Measurements from ENCODE around the gene CNTN1. TPM values are rescaled to one million over a fixed set of nuclear protein-coding genes. Genes with fewer than 3 reads are reported as not detected.
"Not testable (repeated sequence)": the region's sequence is repeated elsewhere in the genome, so short reads cannot be mapped to it uniquely, and the experiment has no call there.

CNTN1 gene
- total RNA-seq, 1 donor from 2014 or later: 0.46 TPM

DNA sequence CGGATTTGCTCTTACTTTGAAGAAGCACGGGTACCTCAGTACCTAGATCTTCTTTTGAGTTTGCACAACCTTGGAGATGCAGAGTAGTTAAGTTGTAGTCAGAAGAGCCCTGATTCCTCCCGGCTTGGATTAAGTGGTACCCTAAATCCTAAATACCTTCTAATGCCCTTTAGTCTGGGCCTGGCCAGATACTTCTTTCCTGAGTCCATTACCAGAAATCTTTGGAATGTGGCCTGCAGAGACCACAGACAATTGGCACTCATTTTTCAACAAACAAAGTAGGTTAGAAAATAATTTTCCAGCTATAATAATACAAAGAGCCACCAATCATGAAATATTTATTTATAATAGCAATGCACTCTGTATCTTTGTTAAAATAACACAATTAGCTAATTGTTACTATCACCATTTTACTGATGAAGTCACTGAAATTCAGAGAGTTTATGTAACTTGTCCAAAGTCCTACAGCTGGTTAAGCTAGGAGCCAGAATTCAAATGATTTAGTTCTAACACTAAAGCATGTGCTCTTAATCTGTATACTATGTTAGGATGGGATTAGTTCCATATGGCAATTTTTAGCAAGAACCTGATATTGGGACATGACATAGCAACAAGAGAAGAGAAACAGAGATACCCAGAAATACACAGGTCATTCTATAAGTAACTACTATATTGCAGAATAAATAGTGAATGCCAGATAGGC is 363.8 kb downstream of the CNTN1 start:
- ATAC-seq (ENCODE audit: poor library complexity): no peak
- intact Hi-C loops (cut with DNase I): no loop called here
- no peak for DNase-seq

DNA sequence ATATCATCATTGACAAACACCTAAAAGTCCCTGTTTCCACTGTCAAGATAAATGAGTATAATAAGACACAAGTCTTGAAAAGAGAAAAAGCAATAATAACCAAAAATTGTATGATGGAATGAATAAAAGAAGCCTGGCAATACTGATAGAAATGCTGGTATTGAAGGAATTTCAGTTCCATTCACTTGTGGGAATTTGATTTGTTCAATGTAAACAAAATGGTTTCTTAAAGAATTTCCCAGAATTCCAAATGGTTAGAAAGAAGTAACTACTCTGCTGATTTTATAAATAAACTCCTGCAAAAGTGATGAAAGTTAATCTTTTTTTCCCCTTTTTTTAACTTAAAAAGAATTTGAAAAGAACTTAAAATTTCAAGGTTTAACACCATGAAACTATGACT is 366.0 kb downstream of the CNTN1 start:
- no peak for DNase-seq
- ATAC-seq (ENCODE audit: poor library complexity): no peak
- intact Hi-C loops (cut with DNase I): no loop called here

DNA sequence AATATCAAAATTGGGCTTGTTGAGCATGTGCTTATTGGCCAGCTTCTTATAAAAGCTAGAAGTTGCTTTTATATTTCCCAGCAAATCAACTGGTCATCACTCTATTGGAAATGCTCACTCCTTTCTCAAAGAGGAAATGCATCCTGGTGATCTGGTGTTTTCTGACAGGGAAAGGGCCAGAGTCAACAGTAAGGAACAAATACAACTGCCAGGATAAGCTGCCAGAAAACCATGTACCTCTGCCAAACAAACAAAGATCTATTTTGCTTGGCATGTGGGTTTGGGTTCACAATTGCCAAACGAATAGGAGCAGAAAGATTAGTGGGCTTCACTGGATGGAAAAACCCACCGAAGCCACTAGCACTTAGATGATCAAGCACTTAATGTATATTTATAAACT is 369.0 kb downstream of the CNTN1 start:
- DNase-seq (no peak), ATAC-seq (ENCODE audit: poor library complexity) (no peak)
- intact Hi-C loops (cut with DNase I): no loop called here

DNA sequence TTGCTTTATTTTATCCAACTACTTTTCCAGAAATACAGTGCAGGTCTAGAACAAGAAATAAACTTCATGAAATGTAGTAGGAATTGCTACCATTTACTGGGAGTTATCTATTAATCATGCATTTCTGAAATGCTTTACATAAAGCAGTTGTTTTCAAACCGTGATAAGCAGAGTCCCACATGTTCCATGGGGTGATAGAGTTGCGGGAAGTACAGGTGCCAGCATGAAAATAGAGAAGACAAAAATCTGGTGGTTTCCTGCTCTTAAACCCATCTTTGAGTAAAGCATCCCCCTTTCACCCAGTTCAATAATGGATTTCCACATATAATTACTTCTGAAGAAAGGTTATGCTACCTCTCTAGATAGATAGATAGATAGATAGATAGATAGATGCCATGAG is 372.2 kb downstream of the CNTN1 start:
- ATAC-seq (ENCODE audit: poor library complexity) (no peak), DNase-seq (no peak)
- intact Hi-C loops (cut with DNase I): no loop called here

DNA sequence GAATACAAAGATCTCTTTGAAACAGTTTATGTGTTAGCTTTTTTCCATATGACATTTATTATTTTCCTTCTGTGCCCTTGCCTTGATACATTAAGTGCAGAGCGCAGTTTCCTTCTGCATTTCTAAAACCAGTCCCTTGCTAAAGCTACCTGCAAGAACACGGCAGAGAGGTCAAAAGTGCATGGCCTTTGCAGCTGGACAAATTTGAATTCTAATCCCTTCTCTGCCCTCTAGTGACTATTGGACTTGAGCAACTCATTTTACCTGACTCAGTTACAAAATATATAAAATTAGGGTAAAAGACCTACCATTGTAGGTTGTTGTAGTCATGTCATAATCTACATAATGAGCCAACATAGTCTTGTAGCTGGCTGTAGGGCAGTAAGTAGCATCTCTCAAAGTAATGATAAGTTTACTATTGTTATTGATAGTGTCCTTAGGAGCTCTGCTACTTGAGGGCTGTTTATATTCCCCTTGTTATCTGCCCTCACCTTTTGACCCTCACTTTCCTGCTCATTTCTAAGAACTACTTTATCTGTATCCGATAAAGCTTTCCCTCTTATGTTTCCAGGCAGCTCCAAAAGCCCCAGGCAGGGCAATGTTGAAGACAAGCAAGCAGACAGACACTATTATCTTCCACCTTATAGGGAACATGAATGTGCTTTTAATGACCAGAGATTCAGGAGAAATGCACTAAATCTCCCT is 375.9 kb downstream of the CNTN1 start:
- ATAC-seq (ENCODE audit: poor library complexity) (no peak), DNase-seq (no peak)
- intact Hi-C loops (cut with DNase I): no loop called here

DNA sequence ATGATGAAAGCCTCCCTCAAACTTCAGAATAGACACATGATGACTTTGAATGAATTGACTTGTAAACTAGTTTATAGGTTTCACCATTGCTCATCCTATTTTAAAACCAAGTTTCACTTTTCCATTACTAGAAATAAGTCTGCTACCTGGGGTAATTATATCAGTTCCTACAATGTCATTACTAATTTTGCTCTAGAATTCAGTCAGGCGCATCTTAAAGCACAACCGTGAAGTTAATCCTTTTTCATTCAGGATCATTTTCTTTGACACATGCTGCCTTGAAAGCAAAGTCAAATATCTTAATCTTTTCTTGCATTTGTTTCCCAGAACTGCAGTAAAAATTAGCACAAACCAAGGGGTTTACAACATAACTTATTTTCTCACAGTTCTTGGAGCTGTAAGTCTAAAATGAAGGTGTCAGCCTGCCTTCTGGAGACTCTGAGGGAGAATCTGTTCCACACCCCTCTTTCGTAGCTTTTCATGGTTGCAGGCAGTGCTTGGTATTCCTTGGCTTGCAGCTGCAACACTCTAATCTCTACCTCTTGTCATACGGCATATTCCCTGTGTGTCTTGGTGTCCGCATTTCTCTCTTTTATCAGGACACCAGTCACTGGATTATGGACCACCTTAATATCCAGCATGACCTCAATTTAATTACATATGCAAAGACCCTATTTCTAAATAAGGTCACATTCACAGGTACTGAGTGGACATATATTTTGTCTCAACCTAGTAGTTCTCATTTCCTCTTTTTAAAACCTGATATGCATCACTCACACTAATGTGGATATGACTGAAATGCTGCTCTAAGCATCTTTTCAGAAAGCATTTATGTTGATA is 381.6 kb downstream of the CNTN1 start:
- intact Hi-C loops (cut with DNase I): no loop called here
- ATAC-seq (ENCODE audit: poor library complexity) (no peak), DNase-seq (no peak)

DNA sequence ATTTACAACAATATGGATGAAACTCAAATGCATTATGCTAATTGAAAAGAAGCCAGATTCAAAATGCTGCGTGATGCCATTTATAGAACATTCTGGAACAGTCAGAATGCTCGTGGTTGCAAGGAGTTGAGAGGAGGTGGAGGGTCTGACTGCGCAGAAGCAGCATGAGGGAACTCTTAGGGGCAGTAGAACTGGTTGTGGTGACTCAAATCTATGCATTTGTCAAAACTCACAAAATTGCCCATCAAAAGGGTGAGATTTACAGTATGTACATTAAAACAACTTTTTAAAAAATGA is 382.2 kb downstream of the CNTN1 start:
- DNase-seq (no peak), ATAC-seq (ENCODE audit: poor library complexity) (no peak)
- intact Hi-C loops (cut with DNase I): no loop called here

DNA sequence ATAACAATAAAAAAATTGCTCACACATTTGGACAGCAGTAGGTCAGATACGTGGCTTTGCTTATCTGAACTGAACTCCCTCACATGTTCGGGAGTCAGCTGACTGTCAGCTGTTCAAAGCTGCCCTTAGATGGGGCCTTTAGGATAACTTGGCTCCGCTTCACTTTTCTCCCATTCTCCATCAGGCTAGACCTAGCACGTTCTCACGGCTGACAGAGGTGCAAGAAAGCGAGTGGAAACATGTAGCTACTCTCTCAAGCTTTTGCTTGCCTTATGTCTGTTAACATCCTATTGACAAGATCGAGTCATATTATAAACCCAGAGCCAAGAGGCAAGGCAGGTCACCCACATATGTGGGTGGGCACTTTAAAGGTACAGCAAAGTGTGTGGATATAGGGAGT is 383.9 kb downstream of the CNTN1 start:
- ATAC-seq (ENCODE audit: poor library complexity): no peak
- DNase-seq: no peak
- intact Hi-C loops (cut with DNase I): no loop called here

DNA sequence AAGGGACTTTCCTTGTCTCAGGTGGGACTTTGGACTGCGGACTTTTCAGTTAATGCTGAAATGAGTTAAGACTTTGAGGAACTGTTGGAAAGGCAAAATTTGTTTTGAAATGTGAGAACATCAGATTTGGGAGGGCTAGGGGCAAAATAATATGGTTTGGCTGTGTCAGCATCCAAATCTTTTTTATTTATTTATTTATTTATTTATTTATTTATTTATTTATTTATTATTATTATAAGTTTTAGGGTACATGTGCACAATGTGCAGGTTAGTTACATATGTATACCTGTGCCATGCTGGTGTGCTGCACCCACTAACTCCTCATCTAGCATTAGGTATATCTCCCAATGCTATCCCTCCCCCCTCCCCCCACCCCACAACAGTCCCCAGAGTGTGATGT is 389.0 kb downstream of the CNTN1 start:
- ATAC-seq (ENCODE audit: poor library complexity); DNase-seq; intact Hi-C loops (cut with DNase I): not testable (repeated sequence)

DNA sequence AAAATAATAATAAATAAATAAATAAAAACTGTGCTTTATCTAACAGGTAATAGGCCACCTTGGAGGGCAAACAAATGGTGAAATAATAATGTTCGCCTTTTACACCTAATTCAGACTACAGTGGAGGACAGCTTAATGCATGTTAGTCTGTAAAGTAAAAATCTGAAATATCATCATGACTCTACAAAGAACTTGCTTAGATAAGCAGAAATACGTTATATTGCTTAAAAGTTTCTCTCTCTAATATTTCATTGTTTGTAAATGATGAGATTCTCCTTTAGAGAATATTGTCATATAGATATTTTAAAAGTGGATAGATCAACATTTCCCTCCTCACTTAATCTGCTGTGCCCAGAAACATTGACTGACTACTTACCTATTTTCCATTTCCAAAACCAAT is 397.2 kb downstream of the CNTN1 start:
- DNase-seq (no peak), ATAC-seq (ENCODE audit: poor library complexity) (no peak)
- intact Hi-C loops (cut with DNase I): no loop called here

DNA sequence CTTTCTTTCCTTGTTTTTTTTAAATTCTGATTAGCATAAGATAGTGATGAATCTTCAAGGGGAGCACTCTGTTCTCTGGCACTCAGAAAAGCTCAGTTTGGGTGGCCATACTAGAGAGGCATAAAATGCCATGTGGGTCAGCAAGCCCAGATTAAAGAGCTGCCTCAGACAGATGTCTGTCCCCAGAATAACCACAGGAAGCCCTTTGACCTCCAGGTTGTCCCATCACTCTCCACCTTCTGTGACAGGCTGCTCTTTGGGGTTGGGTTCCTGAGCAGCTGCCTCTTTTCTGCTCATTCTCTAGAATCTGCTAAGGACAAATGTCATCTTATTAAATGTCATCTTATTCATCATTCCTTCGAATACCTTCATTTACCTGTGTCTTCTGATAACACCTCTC is 399.9 kb downstream of the CNTN1 start:
- DNase-seq (no peak), ATAC-seq (ENCODE audit: poor library complexity) (no peak)
- intact Hi-C loops (cut with DNase I): no loop called here

DNA sequence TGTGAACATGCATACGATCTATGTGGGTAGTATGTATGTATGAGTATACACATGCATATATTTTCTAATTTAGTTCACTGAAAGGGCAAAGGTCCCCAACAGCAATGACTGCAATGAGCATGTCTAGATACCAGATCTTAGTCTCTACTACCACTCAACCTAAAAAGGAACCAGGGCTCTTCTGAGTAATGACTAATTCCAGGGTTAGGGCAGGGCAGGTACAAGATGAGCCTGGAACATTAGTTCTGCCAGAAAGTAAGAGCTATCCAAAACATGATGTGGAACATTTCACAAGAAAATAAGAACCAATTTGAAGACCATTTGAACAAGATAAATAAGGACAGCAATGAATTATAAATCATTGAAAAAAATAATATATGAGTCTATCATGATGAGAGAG is 404.6 kb downstream of the CNTN1 start:
- intact Hi-C loops (cut with DNase I): no loop called here
- ATAC-seq (ENCODE audit: poor library complexity) (no peak), DNase-seq (no peak)

DNA sequence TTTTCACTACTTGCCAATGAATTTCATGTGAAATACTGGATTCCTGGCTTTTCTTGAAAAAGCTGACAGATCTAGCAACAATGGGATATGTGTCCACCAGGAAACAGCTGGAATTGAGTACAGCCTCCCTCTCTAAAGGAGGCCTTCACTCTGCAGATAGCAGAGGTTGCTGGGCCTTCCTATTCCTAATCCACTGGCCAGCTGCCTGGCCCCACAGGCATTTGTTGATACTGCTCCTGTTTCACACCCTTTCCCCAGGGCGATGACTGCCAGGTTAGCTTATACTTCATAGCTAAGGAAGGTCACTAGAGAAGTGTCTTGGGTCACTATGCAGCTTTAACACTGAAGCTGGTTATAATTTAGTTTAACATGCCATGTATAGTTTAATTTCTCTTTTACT is 408.3 kb downstream of the CNTN1 start:
- DNase-seq (no peak), ATAC-seq (ENCODE audit: poor library complexity) (no peak)
- intact Hi-C loops (cut with DNase I): no loop called here

DNA sequence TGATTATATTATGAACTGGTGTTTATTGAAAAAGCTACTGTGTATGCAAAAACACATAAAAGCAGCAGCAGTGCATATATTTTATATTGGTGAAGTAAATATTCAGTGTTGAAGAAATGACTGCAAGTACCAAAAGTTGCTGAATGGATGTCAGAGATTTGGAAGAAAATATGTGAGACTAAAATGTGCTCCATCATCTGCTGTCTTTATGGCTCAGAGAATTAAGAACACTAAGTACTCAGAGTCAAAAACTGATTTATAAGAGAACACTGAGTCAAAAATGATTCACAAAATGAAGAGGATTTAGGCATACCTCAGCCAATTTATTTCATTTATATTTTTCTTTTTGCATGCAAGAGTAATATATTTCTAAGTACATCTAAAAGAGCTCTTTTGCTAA is 409.6 kb downstream of the CNTN1 start:
- DNase-seq (no peak), ATAC-seq (ENCODE audit: poor library complexity) (no peak)
- intact Hi-C loops (cut with DNase I): no loop called here

DNA sequence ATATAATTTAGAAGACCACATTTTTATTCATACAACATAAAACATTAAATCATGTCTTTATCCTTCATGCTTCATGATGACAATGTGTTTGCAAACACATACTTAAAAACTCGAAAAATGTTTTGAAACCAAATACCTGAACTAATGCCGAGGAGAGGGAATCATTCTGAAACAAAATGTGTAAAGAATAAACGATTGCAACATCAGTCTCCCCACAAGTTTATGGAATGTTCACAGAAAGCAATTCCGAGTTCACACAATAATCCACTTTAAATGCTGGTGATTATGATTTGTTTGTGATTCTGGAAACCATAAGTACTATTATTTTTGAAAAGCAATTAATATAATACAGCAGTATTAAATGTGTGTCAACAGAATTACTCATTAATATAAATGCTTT is 411.4 kb downstream of the CNTN1 start:
- intact Hi-C loops (cut with DNase I): no loop called here
- DNase-seq (no peak), ATAC-seq (ENCODE audit: poor library complexity) (no peak)

DNA sequence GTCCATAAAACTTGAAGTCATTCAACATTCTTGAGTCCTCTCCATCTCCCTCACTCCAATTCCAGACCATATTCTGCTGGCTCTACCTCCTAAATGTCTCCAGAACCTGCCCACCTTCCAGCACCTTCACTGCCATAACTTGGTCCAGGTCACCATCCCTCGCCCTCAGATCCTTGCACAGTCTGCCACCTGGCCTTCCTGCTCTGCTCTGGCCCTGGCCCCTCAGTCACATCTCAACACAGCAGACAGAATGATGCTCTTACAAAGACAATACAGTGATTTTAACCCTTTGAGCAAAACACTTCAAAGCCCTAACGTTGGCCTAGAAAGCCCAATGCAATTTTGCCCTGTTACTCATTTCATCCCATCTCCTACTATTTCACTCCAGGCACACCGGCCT is 414.1 kb downstream of the CNTN1 start:
- intact Hi-C loops (cut with DNase I): no loop called here
- no peak for DNase-seq
- ATAC-seq (ENCODE audit: poor library complexity): no peak

DNA sequence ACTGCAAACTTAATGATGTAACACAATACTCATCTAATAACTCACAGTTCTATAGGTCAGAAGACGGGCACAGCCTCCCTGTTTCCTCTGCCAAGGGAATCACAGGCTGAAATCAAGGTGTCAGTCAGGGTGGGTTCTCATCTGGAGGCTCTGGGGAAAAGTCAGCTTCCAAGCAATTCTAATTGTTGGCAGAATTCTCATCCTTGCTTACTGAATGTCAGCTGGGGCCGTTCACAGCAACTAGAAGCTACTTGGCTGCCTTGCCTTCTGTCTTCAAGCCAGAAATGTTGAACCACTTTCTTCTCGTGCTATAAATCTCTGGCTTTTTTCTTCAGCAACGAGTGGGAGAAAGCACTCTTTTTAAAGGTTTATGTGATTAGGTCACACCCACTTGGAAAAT is 415.8 kb downstream of the CNTN1 start:
- DNase-seq: no peak
- intact Hi-C loops (cut with DNase I): no loop called here
- no peak for ATAC-seq (ENCODE audit: poor library complexity)

DNA sequence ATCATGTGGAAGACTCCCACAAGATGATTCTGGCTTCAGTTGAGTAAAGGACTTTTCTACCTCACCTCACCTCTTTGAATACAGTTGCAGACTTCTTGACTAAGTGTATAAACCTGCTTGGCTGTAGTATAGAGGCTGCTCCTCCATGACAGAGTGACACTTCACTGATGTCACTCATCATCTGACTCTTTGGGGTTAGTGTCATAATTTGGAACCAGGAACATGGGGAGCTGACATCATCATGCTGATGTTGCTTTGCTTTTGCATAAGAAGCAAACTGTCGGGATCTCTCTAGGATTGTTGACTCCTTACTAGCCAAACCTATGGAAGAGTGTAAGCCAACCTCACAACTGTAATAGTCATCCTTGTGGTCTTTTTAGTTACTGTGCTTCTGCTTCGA is 420.7 kb downstream of the CNTN1 start:
- DNase-seq (no peak), ATAC-seq (ENCODE audit: poor library complexity) (no peak)
- intact Hi-C loops (cut with DNase I): no loop called here

DNA sequence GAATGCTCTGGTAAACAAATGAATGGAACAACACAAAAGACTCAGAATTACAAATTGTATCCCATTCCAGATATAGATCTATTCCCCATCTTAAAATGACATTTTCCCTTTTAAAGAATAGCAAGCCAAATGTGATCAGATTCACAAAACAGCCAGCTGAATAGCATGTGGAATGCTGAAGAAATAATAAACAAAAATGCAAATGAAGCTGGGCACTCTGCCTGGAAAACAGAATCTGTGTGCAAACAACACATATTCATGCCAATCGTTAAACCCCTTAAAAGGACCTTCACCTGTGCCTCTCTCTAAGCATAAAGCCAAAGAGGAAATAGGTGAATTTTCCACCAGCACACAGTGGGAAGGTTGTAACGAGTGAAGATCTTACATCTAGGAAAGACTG is 428.0 kb downstream of the CNTN1 start:
- ATAC-seq (ENCODE audit: poor library complexity) (no peak), DNase-seq (no peak)
- intact Hi-C loops (cut with DNase I): no loop called here

DNA sequence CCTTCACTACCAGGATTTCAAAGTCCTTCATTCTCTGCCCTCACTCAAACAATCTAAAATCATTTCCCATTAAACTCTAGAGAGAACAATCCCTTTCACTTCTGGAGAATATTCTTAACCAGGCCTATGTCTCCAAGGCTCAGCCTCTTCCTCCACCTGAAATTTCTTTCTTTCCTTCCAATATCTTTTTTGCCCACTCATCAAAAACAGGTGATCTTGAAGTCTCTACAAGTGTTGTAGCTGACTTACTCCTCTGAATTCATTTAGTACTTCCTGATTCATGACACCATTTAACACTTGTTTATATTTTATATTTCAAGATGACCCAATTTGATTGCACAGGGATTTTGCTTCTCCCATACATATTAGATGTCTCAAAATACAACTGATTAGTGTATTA is 429.1 kb downstream of the CNTN1 start:
- no peak for DNase-seq
- ATAC-seq (ENCODE audit: poor library complexity): no peak
- intact Hi-C loops (cut with DNase I): no loop called here
